Stimulated activated CD8-positive, alpha-beta memory T cell treated with anti-CD3 and anti-CD28 coated beads, Interleukin-7, amount 100 ng/mL, for 1 hour (primary cell): ENCODE measurements around the gene PPARGC1A.

Experiments
- DNase-seq, 2 donors: peaks; one replicate each; pipeline ENCODE4 v3.0.0-alpha.2; 2020; ENCODE audit warnings: low read depth in 2 of 2

Gene PPARGC1A

GRCh38 chr4:23774909-23775308 lies 114.9 kb downstream of the PPARGC1A start:
- no peak for DNase-seq

- DNase-seq: no peak
Measured at GRCh38 chr4:23773884-23774636, 115.8 kb downstream of the PPARGC1A start.

GRCh38 chr4:23770011-23770410 lies 119.8 kb downstream of the PPARGC1A start:
- no peak for DNase-seq

GRCh38 chr4:23769406-23769805 lies 120.4 kb downstream of the PPARGC1A start:
- no peak for DNase-seq

GRCh38 chr4:23768541-23768940 lies 121.3 kb downstream of the PPARGC1A start:
- no peak for DNase-seq

- DNase-seq: no peak
Measured at GRCh38 chr4:23766344-23766743, 123.5 kb downstream of the PPARGC1A start.

GRCh38 chr4:23763559-23763958 lies 126.3 kb downstream of the PPARGC1A start:
- DNase-seq: no peak

- no peak for DNase-seq
Measured at GRCh38 chr4:23762551-23762950, 127.3 kb downstream of the PPARGC1A start.

GRCh38 chr4:23759066-23759465 lies 130.8 kb downstream of the PPARGC1A start:
- no peak for DNase-seq

- DNase-seq: no peak
Measured at GRCh38 chr4:23754688-23755087, 135.2 kb downstream of the PPARGC1A start.

GRCh38 chr4:23750125-23750524 lies 139.7 kb downstream of the PPARGC1A start:
- DNase-seq: no peak

- DNase-seq: no peak
Measured at GRCh38 chr4:23747281-23747735, 142.5 kb downstream of the PPARGC1A start.

GRCh38 chr4:23746672-23747071 lies 143.2 kb downstream of the PPARGC1A start:
- no peak for DNase-seq

GRCh38 chr4:23746027-23746426 lies 143.8 kb downstream of the PPARGC1A start:
- no peak for DNase-seq

- no peak for DNase-seq
Measured at GRCh38 chr4:23745377-23745776, 144.5 kb downstream of the PPARGC1A start.
